ENCODE data around the gene APOL2.

DNA sequence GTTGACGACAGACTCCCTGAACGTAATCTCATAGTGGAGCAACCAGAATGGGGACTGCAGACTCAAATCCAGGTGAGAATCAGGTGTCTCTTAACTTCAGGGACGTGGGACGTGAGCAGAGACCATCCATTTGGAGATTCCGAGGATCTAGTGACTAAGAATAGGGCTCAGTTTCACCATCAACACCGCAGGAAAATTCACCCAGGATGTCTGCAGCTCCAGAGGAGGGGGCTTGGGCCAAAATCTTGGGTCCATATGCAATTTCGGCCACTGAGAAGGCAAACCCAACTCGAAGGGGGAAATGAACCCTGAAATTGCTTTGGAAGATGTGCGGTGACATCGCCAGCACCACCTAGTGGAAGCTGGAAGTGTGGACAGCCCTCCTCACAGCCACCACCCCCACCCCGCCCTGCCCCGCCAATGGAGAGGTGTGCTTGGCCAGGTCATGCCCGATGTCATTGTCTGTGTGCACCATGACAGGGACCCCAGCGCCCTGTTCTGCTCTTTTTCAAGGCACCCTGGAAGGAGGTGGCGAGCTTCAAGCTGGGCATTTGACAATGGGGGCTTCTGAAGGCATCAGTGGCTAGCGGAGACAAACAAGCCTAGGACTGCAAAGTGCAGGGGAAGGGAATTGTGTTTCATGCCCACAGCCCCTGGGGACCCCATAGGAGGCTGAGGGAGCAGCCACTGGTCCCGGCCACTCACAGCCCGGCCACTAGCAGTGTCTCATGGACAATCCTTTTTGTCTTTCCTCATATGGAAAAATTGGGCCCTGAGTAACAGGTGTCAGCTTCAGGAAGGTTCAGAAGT is 38.4 kb upstream of the APOL2 start:
- TF ChIP-seq, protein P1, sequence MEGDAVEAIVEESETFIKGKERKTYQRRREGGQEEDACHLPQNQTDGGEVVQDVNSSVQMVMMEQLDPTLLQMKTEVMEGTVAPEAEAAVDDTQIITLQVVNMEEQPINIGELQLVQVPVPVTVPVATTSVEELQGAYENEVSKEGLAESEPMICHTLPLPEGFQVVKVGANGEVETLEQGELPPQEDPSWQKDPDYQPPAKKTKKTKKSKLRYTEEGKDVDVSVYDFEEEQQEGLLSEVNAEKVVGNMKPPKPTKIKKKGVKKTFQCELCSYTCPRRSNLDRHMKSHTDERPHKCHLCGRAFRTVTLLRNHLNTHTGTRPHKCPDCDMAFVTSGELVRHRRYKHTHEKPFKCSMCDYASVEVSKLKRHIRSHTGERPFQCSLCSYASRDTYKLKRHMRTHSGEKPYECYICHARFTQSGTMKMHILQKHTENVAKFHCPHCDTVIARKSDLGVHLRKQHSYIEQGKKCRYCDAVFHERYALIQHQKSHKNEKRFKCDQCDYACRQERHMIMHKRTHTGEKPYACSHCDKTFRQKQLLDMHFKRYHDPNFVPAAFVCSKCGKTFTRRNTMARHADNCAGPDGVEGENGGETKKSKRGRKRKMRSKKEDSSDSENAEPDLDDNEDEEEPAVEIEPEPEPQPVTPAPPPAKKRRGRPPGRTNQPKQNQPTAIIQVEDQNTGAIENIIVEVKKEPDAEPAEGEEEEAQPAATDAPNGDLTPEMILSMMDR (IDR thresholded peaks at IDR 0.05), result peak; percentile 42 to 75 (median 72)
- TF ChIP-seq POLR2A (IDR thresholded peaks at IDR 0.05) (no peak), POLR2AphosphoS5 (IDR thresholded peaks at IDR 0.05; ENCODE audit: insufficient read depth in 1 of 2, low read depth in 1 of 2) (no peak)
